ENCODE data around the gene HOXC11. TPM values are rescaled to one million over a fixed set of nuclear protein-coding genes. Genes with fewer than 3 reads are reported as not detected.

HOXC11 gene
- not detected for total RNA-seq

GRCh38 chr12:53972722-53973235 is at the start of gene HOXC11:
HOXC11 (plus strand) TSS chr12:53973126; CDS start chr12:53973242, 116 bp downstream.
- DNase-seq = no peak

GRCh38 chr12:53924521-53925405 is 48.2 kb upstream of the HOXC11 start:
- DNase-seq = no peak

DNA sequence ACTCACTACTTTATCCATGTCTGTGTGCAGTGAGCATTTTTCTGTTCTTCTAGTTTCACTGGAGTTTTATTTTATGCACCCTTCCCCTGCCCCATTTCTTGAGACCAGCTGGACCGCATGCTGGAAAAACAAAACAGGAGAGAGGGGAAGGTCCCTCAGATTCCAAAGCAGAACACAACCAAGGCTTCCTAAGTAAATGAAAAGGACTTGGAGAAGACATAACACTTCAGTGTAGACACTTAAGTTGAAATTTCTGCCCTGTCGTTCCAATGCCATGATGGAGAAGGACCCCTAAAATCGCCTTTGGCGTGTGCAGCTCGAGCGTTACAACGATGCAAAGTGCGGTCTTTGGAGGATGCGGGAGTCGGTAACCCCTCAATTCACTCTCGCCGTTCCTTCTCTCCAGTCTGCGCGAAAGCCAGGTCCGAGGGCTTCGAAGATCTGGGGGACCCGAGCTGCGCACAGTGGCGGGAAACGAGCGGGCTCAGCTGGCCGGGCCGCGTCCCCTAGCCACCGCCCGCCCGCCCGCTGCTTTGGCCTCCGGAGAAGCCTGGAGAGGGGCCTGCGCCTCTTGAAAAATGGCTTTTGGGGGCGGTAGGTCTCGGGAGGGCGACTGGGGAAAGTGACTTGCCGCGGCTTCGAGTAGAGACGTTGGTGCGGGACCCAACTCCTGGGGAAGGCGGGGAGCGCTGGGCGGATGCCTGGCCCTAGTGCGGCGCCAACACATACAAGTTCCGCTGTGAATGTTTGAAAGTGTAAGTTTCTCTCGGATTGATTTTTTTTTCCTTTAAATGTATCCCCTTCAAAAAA is 45.5 kb upstream of the HOXC11 start:
- no peak for DNase-seq

GRCh38 chr12:53928054-53928835 is 44.7 kb upstream of the HOXC11 start:
- no peak for DNase-seq

DNA sequence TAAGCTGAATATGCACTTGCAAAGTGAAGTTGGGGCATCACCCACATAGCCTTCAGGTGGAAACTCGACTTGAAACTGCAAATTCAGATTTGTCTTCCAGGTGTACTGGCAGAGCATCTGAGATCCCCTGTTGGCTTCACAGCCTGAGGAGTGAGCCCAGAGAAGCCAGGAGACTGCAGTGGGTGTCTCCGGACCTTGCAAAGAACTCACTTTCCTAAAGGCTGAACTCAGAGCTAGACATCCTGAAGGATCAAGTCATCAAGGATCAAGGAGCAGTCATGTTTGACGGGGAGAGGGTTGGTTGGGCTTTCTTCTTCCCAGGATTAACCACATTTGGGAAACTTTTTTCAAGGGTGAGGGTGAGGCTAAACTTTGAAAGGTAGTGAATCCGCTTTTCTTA is 43.4 kb upstream of the HOXC11 start:
- no peak for DNase-seq

- no peak for DNase-seq
Observed at GRCh38 chr12:53930591-53931255, 42.2 kb upstream of the HOXC11 start.

DNA sequence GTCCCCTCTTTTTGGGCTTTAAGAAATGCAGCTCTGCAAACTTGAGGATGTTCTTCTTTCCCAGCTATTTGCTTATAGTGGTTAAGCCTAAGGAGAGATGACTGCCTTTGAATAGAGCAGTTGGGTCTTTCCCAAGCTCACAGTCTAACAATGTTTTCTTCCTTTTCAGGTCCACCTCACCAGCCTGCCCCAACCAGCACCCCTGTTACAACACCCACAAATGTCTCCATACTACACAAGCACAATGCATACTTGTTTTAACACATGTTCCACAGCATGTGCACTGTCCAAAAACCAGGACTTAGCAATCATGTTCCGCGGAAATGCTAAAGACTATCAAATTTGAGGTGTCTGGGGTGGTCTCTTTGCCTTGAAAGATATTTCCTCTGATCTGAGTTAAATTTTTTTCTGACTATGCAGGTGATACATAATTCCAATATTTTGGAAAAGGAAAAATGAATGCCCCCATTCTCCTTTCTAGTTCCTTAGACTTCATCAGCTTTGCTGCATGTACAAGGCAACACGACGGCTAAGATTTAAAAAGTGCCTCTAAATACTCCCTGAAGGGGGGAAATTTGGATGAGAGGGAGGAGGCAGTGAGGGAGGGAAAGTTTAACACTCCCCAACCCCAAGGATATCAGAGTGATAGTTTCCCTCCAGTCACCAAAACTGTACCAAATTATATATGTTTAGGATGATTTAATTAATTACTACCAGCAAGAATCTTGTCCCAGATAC is 40.9 kb upstream of the HOXC11 start:
- no peak for DNase-seq

GRCh38 chr12:53932915-53933314 is 40.0 kb upstream of the HOXC11 start:
- DNase-seq = no peak

DNA sequence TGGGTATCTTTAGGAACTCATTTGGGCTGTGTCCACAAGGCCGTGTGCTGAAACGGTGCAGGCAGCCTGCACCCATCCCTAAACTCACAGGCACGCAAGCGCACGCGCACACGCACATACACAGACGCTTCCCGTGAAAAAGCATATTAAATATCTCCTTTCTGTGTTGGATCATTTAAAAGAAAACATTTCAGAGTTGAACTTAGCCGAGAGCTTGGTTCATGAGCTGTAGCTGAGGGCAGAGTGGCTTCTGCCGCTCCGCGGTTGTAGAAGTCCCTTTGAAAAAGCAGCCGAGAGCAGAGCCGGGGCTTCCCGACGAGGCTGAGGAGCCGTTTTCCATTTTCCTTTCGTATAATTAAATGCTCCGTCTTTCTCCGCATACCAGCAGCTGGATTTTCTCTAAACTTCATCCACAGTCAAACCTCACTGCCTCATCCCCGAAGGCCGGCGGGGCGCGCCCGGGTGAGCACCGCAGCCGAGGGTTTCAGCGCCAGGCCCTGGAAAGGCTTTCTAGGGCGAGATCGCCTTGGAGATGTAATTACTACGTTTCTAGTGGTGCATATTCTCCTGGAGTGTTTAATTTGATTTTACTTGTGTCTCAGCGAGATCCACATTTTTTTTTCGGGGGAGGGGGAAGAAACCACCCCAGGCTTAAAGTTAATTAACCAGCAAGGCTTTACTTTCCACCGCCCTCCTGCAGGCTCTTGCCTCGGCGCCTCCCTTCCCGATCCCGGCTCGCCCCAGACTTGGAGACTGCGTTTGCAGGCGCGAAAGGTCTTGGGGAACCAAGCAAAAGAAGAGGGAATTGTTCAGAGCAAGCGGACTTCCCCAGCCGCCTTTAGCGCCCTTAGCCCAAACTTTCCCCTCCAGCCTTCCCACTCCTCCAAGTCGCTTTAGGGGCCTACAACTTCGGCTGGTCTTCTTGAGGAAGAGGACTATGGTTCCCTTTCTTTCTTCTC is 37.3 kb upstream of the HOXC11 start:
- no peak for DNase-seq

GRCh38 chr12:53937099-53937498 is 35.8 kb upstream of the HOXC11 start:
- DNase-seq = no peak

- no peak for DNase-seq
Observed at GRCh38 chr12:53937596-53938325, 35.2 kb upstream of the HOXC11 start.

DNA sequence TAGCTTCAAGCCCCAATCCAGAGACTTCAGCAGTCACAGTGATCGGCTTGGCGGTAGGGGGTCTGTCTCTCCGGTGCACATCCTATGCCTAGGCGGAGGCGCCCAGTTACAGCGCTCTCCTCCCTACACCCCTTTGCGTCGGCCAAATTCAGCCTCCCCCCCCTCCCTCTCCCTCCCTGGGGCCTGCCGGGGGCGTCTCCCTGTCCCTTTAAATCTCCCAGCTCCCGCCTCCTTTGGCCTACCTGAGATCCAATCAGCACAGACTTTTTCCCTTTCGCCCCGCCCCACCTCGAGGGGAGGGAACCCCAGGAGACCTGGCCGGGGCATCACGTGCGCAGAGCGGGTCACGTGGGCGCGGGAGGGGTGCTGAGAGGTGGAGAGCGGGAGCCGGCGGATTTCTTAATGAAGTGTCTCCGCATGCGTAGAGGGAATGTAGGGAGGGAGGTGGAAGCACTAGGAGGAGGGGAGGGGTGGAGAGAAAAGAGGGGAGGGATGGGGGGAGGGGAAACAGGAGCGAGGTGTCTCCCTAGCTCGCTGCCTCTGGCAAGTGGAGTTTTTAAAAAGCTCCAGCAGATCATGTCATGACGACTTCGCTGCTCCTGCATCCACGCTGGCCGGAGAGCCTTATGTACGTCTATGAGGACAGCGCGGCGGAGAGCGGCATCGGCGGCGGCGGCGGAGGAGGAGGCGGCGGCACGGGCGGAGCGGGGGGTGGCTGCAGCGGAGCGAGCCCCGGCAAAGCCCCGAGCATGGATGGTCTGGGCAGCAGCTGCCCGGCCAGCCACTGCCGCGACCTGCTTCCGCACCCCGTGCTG is 34.4 kb upstream of the HOXC11 start, which contains the start of gene HOXC13:
Gene HOXC13 (plus strand): TSS at position 506 of the 815 bp plus-strand sequence. CDS start 76 bp downstream, at position 582.
- DNase-seq = no peak

GRCh38 chr12:53939141-53940108 is 33.5 kb upstream of the HOXC11 start:
- DNase-seq = no peak

GRCh38 chr12:53940443-53941014 is 32.4 kb upstream of the HOXC11 start:
- no peak for DNase-seq

- no peak for DNase-seq
Observed at GRCh38 chr12:53941187-53941586, 31.7 kb upstream of the HOXC11 start.

- no peak for DNase-seq
Observed at GRCh38 chr12:53941750-53942149, 31.2 kb upstream of the HOXC11 start.

All from occipital lobe (tissue), 2 donors.